ENCODE measurements around the gene SFT2D1.

SFT2D1 gene

GRCh38 chr6:166333172-166333995, 9.0 kb downstream of the SFT2D1 start:
- no peak for DNase-seq (ENCODE audit: low read depth)

GRCh38 chr6:166331503-166332415, 10.6 kb downstream of the SFT2D1 start:
- DNase-seq (ENCODE audit: low read depth): no peak

- DNase-seq (ENCODE audit: low read depth): peak; percentile 5
Measured at GRCh38 chr6:166330612-166331011, 11.7 kb downstream of the SFT2D1 start.

GRCh38 chr6:166325383-166326042, 16.8 kb downstream of the SFT2D1 start:
- no peak for DNase-seq (ENCODE audit: low read depth)

- no peak for DNase-seq (ENCODE audit: low read depth)
Measured at GRCh38 chr6:166323395-166323794, 18.9 kb downstream of the SFT2D1 start.

GRCh38 chr6:166318649-166319600, 23.4 kb downstream of the SFT2D1 start:
- DNase-seq (ENCODE audit: low read depth): no peak

- DNase-seq (ENCODE audit: low read depth): no peak
Measured at GRCh38 chr6:166318227-166318626, 24.1 kb downstream of the SFT2D1 start.

GRCh38 chr6:166317261-166318212, 24.8 kb downstream of the SFT2D1 start:
- DNase-seq (ENCODE audit: low read depth): no peak

- no peak for DNase-seq (ENCODE audit: low read depth)
Measured at GRCh38 chr6:166315436-166315835, 26.9 kb downstream of the SFT2D1 start.

- DNase-seq (ENCODE audit: low read depth): no peak
Measured at GRCh38 chr6:166314454-166314853, 27.9 kb downstream of the SFT2D1 start.

GRCh38 chr6:166313255-166314070, 28.9 kb downstream of the SFT2D1 start:
- peak; percentile 27 for DNase-seq (ENCODE audit: low read depth)

- DNase-seq (ENCODE audit: low read depth): no peak
Measured at GRCh38 chr6:166312832-166313231, 29.5 kb downstream of the SFT2D1 start.

- no peak for DNase-seq (ENCODE audit: low read depth)
Measured at GRCh38 chr6:166310634-166311033, 31.7 kb downstream of the SFT2D1 start.

GRCh38 chr6:166309977-166310376, 32.4 kb downstream of the SFT2D1 start:
- no peak for DNase-seq (ENCODE audit: low read depth)

GRCh38 chr6:166308769-166309589, 33.4 kb downstream of the SFT2D1 start:
- no peak for DNase-seq (ENCODE audit: low read depth)

GRCh38 chr6:166308033-166308768, 34.1 kb downstream of the SFT2D1 start, which contains the start of gene PRR18:
TSS of gene PRR18 (minus strand) at chr6:166308392. CDS start at chr6:166308142, 250 bp downstream.
- DNase-seq (ENCODE audit: low read depth): no peak
